HuH-7.5 (cell line): ENCODE measurements around the gene PATE2.

Source experiments
- DNase-seq: peaks from one replicate; pipeline ENCODE4 v3.0.0; 2011; ENCODE audit warnings: low spot score

The PATE2 gene

DNA sequence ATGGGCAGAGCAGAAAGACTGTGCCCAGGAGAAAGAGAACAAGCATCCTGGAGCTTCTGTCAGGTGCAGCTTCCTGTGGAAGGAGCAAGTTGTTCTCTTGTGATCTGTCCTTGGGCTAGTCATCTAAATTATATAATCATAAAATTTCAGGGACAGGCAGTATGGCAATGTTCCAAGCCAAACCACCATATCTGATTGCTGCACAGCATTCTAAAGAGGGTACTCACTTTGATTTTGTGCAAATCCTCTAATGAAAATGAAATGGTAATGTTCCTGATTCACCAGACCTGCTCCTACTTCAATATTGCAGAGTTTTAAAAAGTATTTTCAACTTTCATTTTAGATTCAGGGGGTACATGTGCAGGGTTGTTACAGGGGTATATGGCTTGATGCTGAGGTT lies at the start of gene PATE2:
TSS of gene PATE2 (minus strand) at position 101 of the 400 bp plus-strand sequence. CDS start at position 46, 55 bp downstream.
- no peak for DNase-seq

DNA sequence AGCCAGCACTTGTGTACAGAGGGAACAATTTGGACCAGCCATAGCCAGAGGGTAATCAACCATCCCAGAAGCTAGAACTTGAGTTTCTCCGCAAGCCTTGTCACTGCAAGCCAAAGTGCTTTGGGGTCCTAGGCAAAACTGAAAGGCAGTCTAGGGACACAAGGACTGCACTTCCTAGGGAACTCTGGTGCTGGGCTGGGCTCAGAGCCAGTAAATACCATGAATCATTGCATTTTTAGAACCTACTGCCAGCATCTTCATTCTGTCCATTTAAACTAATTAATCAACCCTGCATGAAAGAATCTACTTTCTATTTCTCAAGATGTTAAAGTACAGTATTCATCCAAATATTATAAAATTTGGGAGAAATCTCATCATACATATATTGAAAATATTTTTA lies 29.3 kb upstream of the PATE2 start:
- DNase-seq = no peak

DNA sequence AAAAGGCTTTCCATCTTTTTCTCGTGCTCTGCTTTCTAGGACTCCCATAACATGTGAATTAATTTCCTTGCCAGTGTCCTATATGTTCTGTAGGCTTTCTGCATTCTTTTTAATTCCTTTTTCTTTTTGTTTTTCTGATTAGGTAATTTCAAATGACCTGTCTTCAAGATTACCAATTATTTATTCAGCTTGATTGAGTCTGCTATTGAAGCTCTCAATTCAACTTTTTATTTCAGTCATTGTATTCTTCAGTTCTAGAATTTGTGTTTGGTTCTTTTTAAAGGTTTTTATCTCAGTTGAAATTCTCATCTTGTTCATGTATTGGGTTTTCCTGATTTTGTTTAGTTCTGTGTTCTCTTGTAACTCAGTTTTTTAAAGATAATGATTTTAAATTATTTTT lies 23.8 kb upstream of the PATE2 start:
- DNase-seq = no peak

DNA sequence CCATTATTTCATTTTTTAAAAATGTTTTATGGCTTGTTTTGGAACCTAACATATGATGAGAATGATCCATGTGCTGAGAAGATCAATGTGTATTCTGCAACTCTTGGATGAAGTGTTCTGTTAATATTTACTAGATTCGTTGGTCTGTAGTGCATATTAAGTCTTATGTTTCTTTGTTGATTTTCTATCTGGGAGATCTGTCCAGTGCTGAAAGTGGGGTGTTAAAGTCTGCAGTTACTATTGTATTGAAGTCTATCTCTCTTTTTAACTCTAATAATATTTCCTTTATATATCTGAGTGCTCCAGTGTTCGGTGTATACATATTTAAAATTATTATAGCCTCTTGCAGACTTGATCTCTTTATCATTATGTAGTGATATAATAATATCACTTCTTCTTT lies 21.2 kb upstream of the PATE2 start:
- no peak for DNase-seq

DNA sequence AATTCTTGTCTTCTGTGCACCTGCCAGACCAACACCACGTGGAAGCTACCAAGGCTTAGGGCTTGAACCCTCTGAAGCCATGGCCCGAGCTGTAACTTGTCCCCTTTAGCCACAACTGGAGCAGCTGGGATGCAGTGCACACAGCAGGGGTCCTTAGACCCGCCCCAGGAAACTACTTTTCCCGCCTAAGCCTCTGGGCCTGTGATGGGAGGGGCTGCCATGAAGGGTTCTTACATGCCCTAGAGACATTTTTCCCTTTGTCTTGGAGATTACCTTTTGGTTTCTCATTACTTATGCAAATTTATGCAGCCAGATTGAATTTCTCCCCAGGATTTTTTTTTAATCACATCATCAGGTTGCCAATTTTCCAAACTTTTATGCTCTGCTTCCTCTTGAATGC lies 19.0 kb upstream of the PATE2 start:
- no peak for DNase-seq

DNA sequence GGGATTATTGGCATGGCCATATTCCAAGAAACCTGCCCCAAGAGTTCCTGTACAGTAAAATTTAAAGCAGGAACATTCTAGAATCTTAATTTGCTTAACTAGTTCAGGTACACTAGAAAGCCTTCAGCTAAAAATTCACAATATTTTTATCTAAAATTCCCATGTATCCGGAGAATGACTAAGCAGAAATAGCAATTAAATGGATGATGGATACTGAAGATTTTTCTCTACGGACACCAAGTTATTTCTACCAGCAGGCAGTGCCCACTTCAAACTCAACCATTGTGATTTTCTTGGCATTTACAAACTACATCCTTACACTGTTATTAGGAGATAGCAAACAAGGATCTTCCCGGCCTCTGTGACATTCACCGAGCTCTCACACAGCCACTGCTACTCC lies 12.2 kb upstream of the PATE2 start:
- no peak for DNase-seq

DNA sequence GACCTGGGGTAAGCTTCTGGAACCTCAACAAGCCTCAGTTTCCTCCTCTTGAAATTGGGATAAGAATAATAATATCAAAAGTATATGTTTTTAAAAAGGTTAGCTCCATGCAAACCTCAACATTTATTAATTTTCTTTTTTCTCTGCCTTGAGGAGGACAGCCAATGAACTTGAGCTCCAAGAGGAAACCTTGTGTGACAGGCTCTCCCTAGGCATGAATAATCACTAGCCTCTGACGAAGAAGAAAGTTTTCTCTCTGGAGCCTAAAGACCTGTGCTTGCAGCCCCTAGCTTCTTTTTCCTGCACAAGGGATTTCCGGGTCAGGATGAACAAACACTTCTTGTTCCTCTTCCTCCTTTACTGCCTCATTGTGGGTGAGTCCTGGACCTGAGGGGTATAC lies 9.2 kb upstream of the PATE2 start, which contains the start of gene PATE3:
TSS of gene PATE3 (plus strand) at position 301 of the 400 bp plus-strand sequence. CDS start at position 326, 25 bp downstream.
- DNase-seq = no peak

DNA sequence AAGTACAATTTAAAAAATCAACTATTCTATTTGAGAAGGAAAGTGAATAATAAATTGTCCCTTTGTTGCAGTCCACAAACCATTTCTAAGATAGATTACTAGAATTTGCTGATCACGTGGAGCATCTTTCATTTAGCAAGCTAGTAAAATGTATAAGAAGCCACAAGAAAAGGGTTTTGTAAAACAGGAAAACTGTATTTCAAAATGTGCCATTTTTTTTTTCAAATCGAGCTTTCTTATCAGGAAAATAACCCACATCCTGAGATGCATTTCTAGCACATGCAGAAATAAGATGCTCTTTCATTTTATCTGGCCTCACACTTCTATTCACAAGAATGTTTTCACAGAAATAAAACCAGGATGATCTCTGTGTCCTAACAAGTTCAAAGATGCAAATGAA lies 6.0 kb upstream of the PATE2 start:
- no peak for DNase-seq

DNA sequence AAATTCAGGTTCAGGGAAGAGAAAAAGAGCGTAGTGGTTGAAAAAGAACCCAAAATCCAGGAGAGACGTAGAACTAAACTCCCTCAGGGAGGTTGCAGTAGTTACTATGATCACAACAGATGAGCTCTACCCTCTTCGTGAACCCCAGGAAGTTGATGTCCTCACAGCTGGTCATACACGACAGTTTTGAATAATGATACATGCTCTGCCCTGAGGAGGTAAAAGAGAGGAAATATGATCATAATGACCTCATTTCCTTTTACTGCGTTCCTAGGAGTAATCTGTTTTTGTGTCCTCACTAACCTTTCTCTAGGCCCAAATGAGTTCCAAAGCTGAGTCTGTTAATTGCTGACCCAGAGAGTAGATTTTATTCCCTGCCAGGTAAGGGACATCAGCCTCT lies 1.3 kb downstream of the PATE2 start:
- no peak for DNase-seq

DNA sequence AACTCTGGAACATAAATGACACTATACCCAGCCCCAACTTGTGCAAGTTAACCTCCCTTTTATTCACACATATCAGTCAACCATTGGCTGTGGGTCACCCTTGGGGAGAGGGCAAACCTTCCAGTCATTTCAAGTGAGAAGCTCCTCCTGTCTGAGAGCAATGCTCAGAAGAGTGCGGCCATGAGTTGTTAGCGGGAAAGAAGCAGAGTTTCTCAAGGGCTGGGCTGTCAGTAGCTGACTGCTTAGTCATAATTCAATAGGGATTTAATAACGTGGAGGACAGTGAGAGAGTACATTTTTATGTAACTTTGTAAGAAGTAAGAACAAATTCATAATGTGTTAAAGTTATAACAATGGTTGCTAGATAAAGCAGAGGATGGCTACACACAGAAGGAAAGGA lies 5.1 kb downstream of the PATE2 start:
- DNase-seq = no peak

DNA sequence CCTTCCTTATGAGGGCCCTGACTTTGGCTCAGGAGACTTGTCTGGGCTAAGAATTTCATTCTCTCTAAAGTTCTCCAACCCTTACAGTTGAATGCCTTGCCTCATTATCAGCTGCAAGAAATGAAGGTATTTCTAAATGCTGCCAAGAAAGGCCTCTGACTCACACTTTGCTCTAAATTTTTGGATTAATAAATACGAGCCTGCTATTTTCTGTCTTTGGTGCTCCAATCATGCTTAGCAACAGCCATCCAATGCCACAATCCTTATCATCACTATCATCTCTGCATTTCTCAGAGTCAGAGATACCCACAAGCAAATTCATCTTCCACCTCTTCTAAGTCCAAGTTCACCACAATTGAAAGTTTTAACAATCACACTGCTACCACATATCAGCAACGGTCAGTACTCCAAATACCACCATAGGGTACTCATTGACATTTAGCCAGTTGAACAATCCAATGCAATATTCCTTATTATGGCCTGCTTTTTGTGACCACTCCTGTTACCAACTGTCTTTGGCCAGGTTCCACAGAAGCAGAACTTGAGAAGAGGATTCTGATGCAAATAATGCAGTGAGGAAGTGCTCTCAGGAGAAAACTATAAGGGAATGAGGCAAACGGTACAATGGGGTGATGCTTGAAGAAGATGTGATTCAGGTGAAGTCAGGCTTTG lies 5.7 kb downstream of the PATE2 start:
- no peak for DNase-seq

DNA sequence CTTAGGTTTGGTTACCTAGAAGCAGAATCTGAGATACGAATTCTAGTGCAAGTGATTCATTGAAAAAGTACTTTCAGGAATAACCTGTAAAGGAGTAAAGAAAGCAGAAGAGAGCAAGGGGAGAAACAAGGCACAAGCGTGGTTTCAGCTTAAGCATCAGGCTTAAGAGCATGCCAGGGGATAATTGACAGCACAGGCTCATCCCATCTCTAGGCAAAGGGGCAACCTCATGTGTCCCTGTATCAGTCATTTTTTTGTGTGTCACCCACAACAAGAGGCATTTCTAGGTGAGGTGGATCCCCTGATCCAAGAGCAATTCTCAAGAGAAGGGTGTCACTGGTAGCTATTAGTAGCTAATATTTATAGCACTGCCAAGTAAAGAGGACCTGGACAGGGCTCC lies 8.0 kb downstream of the PATE2 start:
- DNase-seq = no peak

DNA sequence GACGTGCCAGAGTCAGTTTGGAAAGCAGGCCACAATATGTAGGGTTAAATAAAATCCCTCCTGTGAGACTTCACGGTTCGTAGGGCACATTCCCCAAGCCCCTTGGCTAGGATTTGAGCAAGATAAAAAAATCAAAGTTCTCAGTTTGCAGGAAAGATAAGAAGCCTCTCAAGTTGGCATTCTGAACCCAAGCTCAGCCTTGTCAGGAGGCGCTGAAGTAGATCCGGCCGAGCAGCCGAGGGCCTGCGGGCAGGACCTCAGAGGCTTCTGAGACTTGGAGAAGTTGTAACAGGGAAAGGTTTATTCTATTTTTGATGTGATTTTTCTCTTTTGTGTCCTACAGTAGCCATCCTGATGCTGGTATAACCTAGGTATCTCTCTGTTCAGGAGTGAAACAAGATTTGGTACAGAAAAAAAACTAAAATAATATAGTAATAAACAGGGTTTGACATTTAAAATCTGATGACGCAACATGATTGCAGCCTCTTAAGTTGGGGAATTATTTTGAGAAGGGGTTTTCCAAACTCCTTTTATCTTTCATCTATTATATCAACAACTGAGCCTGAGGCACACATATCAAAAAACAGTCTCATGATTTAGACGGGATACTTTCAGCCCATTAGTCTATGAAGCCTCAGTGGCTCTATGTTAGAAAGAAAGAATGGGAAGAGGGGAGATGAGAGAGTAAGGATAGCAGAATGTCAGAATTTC lies 10.1 kb downstream of the PATE2 start:
- no peak for DNase-seq

DNA sequence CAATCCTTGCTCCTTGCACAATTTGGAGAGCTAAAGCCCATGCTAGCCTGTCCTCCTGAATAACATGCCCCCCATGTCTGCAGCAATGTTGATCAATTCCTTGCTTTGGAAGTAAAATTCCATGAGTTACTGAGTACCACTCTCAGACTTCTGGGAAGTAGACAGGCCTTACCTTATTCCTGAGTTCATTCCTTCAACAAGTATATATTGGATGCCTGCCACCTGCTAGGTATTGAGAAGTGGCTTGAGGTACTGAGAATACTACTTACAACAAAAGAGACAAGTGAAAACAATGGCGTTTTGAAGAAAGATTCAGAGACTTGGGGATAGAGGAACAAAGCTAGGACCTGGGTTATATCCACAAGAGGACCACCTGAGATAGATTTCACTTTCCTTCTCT lies 12.4 kb downstream of the PATE2 start:
- DNase-seq = no peak

DNA sequence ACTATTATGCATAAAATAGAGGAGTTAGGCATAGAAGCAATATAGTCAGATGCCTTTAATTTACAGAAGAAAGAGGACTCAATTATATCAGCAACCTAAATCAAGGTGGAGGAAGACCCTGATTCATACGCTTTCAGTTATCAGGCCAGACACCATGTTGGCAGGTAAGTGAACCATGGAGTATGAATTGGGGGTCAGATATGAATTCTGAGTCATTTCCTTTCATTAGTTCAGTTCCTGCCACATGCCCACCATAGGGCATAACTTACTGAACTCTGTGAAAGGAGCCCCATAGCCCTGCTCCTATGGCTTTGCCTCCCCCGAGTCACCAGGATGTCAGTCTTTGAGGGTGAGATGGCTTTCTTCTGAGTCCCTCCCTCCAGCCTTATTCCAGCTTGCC lies 15.1 kb downstream of the PATE2 start:
- DNase-seq = no peak

DNA sequence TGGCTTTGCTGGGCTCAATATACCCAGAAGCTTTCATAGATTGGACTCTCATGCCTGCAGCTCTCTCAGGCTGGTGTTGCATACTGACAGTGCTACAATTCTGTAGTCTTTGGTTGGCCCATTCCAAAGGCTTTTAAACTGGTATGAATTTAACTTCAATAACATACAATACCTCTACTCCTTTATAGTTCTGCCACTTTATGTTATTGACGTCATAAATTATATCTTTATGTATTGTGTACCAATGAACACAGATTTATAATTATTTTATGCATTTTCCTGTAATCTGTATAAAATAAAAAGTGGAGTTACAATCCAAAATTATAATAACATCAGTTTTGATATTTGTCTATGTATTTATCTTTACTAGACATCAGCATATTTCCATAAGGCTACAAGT lies 16.2 kb downstream of the PATE2 start:
- DNase-seq = no peak

DNA sequence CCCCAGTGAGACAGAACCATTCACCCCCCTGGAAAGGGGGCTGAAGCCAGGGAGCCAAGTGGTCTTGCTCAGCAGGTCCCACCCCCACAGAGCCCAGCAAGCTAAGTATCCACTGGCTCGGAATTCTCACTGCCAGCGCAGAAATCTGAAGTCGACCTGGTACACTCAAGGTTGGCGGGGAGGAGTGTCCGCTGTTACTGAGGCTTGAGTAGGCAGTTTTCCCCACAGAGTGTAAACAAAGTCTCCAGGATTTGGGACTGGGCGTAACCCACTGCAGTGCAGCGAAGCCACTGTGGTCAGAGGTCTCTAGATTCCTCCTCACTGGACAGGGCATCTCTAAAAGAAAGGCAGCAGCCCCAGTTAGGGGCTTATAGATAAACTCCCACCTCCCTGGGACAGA lies 22.6 kb downstream of the PATE2 start:
- no peak for DNase-seq

DNA sequence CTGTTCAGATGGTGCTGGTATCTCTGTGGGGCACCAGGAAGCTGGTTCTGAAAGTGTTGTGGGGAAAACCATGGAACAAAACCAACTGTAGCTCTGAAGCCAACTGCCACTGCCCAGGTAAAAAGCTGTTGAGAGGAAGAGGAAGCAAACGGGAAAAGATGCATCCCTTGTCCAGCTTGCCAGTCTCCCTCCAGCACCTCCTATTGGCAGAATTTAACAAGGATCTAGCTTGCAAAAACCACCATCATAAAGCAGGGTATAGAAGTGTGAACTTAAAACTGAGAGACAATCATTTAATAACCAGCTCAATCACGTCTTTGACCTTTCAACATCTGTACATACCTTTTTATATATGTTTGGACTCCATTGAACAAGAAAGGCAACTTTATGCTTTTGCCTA lies 28.0 kb downstream of the PATE2 start:
- DNase-seq = no peak

DNA sequence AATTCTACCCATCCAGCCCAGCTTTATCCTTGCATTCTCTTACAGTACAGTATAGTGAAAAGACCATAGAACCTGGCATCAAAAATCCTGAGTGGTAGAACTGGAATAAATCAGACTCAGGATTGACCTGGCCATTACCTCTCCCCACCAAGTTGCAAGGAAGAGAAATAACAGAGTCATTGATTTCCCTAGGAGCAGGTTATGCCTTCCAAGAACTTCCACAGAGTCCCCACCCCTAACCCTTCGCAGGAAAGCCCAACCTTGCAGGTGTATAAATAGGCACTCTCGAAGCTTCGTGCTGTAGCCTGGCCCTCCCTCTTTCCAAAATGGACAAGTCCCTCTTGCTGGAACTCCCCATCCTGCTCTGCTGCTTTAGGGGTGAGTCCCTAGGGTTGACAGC lies 32.6 kb downstream of the PATE2 start, which contains the start of gene PATE1:
TSS of gene PATE1 (plus strand) at position 301 of the 400 bp plus-strand sequence. CDS start at position 327, 26 bp downstream.
- no peak for DNase-seq

DNA sequence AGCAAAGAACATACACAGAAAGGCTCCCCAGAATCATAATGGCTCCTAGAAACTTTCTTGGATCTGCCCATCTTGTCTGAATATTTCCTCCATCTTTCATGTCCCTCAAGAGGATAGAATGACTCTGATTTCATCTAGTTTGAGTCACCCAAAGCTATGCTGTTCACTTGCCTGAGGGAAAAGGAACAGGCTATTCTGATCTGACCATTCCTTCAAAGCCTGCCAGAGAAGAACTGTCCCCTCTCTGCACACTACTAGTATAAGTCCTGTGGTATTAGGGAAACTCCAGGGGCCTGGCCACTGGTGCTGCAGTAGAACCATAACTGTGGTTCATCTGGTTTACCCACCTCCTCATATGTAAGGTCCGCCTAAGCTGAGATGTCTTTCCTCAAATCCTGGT lies 34.9 kb downstream of the PATE2 start:
- DNase-seq = no peak

DNA sequence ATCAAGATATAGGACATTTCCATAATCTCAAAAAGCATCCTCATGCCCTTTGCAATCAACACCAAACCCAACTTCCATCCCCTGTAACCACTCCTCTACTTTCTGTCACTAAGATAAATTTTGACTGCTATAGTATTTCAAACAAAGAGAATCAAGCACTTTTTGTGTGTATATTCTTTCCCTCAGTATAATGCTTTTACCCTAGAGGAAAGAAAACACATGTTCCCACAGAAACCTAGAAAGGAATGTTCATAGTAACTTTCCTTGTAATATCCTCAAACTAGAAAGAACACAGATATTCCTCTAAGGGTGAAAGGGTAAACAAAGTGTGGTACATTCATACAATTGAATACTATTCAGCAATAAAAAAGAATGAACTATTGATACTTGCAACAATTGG lies 38.0 kb downstream of the PATE2 start:
- DNase-seq = no peak

DNA sequence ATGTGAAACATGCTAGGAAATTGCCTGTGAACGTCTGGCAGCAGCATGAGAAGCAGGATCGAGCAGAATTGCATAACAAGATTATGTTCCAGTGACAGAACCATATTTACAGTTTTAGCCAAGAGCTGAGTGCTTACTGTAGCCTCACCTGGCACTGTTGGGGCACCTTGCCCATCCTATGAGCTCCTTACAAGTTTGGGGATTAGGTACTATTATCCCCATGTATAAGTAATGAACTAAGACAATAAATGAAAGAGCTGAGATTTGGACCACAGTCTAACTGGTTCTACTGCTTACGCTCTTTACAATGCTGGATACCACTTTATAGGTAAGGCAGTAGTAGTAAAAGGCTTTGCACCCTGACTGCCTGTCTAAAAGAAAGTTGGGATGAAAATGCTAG lies 49.7 kb downstream of the PATE2 start:
- DNase-seq = no peak
